HL-60 (cell line): ENCODE data around the gene PKP1.

Experiments
- DNase-seq, 2 experiments: peaks; one replicate each; pipeline ENCODE4 v3.0.0-alpha.2; 2010 to 2020; ENCODE audit warnings: low read depth in 1 of 2, low spot score in 1 of 2
- H3K27ac ChIP-seq: fragments of 250-450 bp; sonication (Bioruptor Pico); replicated peaks from 2 replicates; pipeline ENCODE4 v1.5.1; 2020; ENCODE audit warnings: mild to moderate bottlenecking, moderate library complexity
- H3K27me3 ChIP-seq: fragments of 250-450 bp; sonication (Bioruptor Pico); 2 replicates; pipeline ENCODE4 v1.5.1; 2021; ENCODE audit warnings: mild to moderate bottlenecking, moderate library complexity; ENCODE audit not compliant: insufficient read depth, poor library complexity, severe bottlenecking
- H3K4me3 ChIP-seq: replicated peaks from 2 replicates; pipeline ENCODE4 v1.5.1; 2011; ENCODE audit warnings: mild to moderate bottlenecking, control low read depth, low read length; ENCODE audit not compliant: insufficient read depth
- GABPA ChIP-seq: IDR thresholded peaks from 2 replicates; pipeline ENCODE4 v1.6.1; 2012; ENCODE audit warnings: low read depth
- POLR2AphosphoS5 ChIP-seq: IDR thresholded peaks from 2 replicates; pipeline ENCODE4 v1.6.1; 2012; ENCODE audit warnings: low read depth
- SPI1 ChIP-seq: IDR thresholded peaks from 2 replicates; pipeline ENCODE4 v1.6.1; 2012; ENCODE audit warnings: low read depth, mild to moderate bottlenecking, borderline replicate concordance
- TF ChIP-seq, protein P1 (sequence below): IDR thresholded peaks from one replicate; pipeline ENCODE4 v1.5.1; 2011; ENCODE audit warnings: low read length, control low read depth, inconsistent platforms; ENCODE audit not compliant: insufficient read depth
- TF ChIP-seq, protein P2 (sequence below): IDR thresholded peaks from 2 replicates; pipeline ENCODE4 v1.6.1; 2012; ENCODE audit warnings: low read depth; ENCODE audit not compliant: insufficient replicate concordance

The PKP1 gene

DNA sequence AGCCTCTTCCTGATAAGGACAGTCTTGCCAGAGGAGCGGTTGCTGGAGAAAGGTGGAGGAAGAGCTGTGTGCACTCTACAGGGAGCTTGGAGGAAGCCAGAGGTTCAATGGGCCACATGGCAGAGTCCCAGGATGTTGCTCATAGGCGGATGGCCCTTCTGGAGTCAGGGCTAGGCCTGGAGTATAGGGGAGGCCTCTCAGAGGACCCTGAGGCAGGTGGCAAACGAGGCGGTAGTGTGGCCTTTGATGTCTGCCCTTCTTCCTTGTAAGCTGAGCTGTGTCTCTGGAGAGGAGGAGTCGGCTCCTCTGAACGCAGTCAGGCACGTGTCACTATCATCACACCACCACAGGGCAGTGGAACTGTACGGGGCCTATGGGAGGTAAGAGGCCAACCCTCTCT lies 8.6 kb downstream of the PKP1 start:
- TF ChIP-seq, protein P1, sequence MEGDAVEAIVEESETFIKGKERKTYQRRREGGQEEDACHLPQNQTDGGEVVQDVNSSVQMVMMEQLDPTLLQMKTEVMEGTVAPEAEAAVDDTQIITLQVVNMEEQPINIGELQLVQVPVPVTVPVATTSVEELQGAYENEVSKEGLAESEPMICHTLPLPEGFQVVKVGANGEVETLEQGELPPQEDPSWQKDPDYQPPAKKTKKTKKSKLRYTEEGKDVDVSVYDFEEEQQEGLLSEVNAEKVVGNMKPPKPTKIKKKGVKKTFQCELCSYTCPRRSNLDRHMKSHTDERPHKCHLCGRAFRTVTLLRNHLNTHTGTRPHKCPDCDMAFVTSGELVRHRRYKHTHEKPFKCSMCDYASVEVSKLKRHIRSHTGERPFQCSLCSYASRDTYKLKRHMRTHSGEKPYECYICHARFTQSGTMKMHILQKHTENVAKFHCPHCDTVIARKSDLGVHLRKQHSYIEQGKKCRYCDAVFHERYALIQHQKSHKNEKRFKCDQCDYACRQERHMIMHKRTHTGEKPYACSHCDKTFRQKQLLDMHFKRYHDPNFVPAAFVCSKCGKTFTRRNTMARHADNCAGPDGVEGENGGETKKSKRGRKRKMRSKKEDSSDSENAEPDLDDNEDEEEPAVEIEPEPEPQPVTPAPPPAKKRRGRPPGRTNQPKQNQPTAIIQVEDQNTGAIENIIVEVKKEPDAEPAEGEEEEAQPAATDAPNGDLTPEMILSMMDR: no peak
- TF ChIP-seq, protein P2, sequence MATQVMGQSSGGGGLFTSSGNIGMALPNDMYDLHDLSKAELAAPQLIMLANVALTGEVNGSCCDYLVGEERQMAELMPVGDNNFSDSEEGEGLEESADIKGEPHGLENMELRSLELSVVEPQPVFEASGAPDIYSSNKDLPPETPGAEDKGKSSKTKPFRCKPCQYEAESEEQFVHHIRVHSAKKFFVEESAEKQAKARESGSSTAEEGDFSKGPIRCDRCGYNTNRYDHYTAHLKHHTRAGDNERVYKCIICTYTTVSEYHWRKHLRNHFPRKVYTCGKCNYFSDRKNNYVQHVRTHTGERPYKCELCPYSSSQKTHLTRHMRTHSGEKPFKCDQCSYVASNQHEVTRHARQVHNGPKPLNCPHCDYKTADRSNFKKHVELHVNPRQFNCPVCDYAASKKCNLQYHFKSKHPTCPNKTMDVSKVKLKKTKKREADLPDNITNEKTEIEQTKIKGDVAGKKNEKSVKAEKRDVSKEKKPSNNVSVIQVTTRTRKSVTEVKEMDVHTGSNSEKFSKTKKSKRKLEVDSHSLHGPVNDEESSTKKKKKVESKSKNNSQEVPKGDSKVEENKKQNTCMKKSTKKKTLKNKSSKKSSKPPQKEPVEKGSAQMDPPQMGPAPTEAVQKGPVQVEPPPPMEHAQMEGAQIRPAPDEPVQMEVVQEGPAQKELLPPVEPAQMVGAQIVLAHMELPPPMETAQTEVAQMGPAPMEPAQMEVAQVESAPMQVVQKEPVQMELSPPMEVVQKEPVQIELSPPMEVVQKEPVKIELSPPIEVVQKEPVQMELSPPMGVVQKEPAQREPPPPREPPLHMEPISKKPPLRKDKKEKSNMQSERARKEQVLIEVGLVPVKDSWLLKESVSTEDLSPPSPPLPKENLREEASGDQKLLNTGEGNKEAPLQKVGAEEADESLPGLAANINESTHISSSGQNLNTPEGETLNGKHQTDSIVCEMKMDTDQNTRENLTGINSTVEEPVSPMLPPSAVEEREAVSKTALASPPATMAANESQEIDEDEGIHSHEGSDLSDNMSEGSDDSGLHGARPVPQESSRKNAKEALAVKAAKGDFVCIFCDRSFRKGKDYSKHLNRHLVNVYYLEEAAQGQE: no peak
- TF ChIP-seq POLR2AphosphoS5 (no peak), GABPA (no peak), SPI1 (no peak)
- Histone ChIP-seq H3K4me3 (no peak overlapping the region), H3K27ac (no peak overlapping the region), H3K27me3 (peaks cover 5% of the 10 kb centered on the region)
- DNase-seq: no peak

DNA sequence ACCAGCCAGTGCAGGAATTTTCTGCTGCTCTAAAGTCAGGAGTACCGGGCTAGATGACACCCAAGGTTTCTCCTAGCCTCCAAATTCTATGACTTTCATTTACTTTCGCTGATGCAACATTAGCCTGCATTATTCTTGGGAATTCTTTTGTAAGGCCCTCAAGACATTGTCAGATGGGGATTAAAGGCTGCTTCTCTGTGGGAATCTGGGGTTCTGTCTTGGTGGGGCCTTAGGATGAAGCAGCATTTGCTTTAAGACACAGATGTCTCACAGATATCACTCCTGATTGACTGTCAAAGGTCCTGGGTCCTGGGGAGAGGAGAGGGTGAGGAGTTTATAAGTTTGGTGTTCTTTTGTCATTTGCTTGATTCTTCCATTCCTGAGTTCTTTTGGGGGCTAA lies 11.6 kb downstream of the PKP1 start:
- Histone ChIP-seq H3K27me3 (peaks cover 10% of the 10 kb centered on the region), H3K27ac (no peak overlapping the region), H3K4me3 (no peak overlapping the region)
- no peak for TF ChIP-seq SPI1
- TF ChIP-seq, protein P2: no peak
- TF ChIP-seq GABPA: no peak
- TF ChIP-seq, protein P1: no peak
- TF ChIP-seq POLR2AphosphoS5: no peak
- no peak for DNase-seq

DNA sequence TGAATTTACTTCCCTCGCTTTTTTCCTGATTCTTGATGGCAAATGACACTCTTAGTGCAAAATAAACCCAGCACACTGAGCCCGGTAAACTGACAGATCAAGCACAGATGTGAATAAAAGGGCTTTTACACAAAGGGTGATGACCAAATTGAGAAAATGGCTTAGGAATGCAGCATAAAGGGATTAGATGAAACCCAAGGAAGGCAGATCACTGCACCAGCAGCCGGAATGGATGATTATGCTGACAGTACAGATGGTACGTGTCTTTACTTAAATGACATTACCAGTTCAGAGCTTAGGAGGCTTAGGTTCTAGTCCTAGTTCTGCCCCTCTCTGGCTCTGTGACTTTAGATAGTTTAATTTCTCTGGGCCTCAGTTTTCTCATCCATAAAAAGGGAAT lies 12.0 kb downstream of the PKP1 start:
- TF ChIP-seq, protein P2: no peak
- no peak for TF ChIP-seq SPI1
- TF ChIP-seq GABPA: no peak
- TF ChIP-seq POLR2AphosphoS5: no peak
- TF ChIP-seq, protein P1: no peak
- no peak overlapping the region for H3K27ac ChIP-seq

More for the DNA sequence above, 12.0 kb downstream of the PKP1 start:
- Histone ChIP-seq H3K27me3 (peaks cover 12% of the 10 kb centered on the region), H3K4me3 (no peak overlapping the region)
- no peak for DNase-seq
